AG09309 (cell line): ENCODE results near the gene ZNF69.
"Not testable (repeated sequence)": the region's sequence is repeated elsewhere in the genome, so short reads cannot be mapped to it uniquely, and the experiment has no call there.

Experiments
- DNase-seq: peaks from one replicate; pipeline ENCODE4 v3.0.0-alpha.2; 2010; ENCODE audit warnings: low read depth
- H3K4me3 ChIP-seq: 2 replicates; pipeline ENCODE4 v1.5.1; 2011; ENCODE audit warnings: mild to moderate bottlenecking, low read depth, low read length, moderate library complexity; ENCODE audit not compliant: control insufficient read depth
- CTCF ChIP-seq: IDR thresholded peaks from 2 replicates; pipeline ENCODE4 v1.5.1; 2011; ENCODE audit warnings: mild to moderate bottlenecking, low read depth, low read length, inconsistent platforms; ENCODE audit not compliant: insufficient read depth, control insufficient read depth; ENCODE audit errors: missing control alignments

Gene ZNF69

GRCh38 chr19:11942008-11942842, 54.6 kb downstream of the ZNF69 start:
- no peak for DNase-seq
- TF ChIP-seq CTCF: no peak
- H3K4me3 ChIP-seq: no peak overlapping the region

- H3K4me3 ChIP-seq: no peak overlapping the region
- no peak for DNase-seq
- TF ChIP-seq CTCF: no peak
Observed at GRCh38 chr19:11942843-11943108, 55.2 kb downstream of the ZNF69 start.

- no peak for TF ChIP-seq CTCF
- no peak overlapping the region for H3K4me3 ChIP-seq
- DNase-seq: no peak
Observed at GRCh38 chr19:11944656-11945055, 57.1 kb downstream of the ZNF69 start.

- no peak for DNase-seq
- no peak for TF ChIP-seq CTCF
- H3K4me3 ChIP-seq: no peak overlapping the region
Observed at GRCh38 chr19:11948646-11949045, 61.1 kb downstream of the ZNF69 start.

GRCh38 chr19:11949201-11949600, 61.6 kb downstream of the ZNF69 start:
- H3K4me3 ChIP-seq: no peak overlapping the region
- no peak for TF ChIP-seq CTCF
- DNase-seq: no peak

- not testable (repeated sequence) for DNase-seq
Observed at GRCh38 chr19:11949614-11950080, 62.1 kb downstream of the ZNF69 start.

GRCh38 chr19:11950312-11950711, 62.7 kb downstream of the ZNF69 start:
- H3K4me3 ChIP-seq: no peak overlapping the region
- no peak for DNase-seq
- TF ChIP-seq CTCF: no peak

More at GRCh38 chr19:11949614-11950080, 62.1 kb downstream of the ZNF69 start:
- not testable (repeated sequence) for H3K4me3 ChIP-seq
